ENCODE data around the gene HOXA6.

Gene HOXA6

DNA sequence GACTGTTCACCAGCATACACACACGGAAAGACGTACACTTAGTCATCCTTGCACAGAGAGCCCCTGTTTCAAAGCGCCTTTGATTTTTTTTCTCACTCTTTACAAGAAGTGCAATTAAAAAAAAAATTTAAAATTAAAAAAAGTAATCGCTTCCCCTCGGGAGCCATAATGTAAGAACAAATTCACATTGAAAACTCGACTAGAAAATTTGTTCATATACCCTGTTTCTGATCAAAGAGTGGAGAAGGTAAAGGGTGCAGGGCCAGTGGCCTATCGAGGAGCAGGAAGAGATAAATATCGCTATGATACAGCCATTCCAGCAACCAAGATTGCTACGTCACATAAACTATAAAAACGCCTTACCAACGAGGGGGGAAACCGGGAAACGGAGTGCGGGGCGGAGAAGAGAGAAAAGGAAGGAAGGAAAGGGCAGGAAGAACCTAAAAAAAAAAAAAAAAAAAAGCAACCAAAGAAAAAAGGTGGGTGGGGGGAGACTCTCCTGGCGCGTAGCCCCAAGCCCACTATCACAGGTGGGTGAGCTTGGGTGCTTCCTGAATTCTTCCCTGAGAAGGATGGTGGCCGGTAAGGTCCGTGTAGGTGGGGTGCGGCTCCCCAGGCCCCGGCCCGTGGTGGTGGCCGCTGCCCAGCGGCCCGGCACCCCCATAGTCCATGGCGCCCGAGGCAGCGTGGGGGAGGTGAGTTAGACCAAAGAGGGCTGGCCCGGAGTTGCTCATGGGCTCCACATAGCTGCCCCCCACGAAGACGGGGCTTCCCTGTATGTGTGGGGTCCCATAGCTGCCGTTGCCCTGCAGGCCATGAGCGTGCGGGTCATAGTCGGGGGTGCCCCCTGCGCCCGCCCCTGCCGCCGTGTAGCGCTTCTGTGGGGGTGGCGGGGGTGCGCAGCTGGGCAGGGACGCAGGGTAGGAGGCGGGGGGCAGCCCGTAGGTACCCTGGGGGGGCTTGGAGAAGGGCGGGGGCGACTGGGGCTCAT is 39.9 kb downstream of the HOXA6 start:
- DNase-seq, result no peak

DNA sequence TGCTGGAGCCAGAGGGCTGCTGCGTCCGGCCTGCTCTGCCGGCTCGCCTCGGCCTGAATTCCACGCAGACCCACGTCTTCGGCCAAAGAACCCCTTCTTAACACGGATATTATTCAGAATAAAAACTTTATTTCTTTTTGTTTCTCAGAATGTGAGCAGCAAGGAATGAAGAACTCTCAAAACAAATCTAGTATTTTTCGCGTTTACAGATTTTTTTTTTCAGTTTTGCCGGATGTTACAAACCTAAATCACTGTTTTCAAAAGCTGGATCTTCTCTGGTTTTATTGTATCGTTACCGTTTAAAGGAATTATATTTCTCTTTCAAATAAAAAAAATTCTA is 40.7 kb downstream of the HOXA6 start:
- DNase-seq, result no peak

DNA sequence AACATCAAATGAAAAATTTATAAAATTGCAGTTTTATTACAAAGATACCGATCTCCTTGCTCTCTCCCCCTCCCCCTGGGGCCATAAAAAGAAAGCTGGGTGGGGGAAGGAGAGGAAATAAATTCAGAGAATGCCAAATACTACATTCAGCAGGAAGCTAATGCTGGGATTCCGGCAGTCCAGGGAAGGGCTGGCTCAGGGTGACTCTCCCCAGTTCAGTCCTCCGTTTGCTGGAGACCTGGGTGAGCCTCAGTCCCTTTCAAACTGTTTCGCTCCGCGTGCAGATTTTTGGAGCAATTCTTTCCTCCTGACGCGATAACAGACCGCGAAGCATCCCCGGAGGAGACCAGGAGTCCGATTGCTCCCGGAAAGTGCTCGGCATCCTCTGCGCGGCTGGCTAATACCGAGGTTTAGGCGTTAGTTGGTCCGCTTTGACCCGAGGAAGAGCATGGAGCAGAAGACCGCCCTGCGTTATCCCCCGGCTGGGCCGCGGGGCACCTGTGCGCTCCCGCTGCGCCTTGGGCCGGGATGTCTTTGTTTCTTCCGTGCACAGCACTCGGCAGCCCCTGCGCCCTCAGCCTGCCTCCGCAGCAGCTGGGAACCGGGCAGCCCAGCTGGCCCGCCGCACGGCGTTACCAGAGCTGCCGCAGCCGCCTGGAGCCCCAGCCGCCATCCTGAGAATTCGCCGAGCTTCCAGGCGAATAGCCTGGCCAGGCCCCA is 41.2 kb downstream of the HOXA6 start:
- no peak for DNase-seq

DNA sequence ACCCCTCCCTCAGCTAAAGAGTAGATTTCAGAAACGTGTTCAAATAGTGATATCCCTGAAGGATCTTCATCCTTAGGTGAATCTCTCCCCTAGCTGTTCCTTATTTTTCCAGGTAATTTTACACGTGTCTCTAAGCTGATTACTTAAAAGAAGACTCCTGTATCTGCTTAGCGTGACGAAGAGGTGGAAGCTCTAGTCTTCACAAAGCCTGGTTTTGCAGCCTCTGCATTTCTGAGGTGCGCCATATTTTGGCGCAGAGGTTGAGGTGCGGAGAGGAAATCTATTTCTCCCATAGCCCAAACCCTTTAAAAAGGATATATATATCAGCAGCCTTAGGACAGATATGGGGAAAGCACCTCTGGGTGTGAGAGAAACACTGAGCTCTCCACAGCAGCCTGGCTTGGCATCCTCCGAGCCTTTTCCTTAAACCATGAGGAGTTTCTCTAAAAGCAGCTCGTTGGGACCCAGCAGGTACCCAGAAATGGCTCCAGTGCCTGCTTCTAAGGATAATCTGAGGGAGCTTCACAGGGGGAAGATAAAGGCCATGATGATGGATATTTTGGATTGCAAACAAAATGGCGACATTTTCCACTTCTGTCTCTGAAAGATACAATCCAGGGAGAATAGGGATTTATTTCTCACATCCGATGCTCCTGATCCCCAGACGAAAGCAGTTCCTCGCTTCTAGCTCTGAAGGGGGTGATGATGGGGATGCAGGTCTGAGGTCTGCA is 42.1 kb downstream of the HOXA6 start:
- DNase-seq, result no peak

DNA sequence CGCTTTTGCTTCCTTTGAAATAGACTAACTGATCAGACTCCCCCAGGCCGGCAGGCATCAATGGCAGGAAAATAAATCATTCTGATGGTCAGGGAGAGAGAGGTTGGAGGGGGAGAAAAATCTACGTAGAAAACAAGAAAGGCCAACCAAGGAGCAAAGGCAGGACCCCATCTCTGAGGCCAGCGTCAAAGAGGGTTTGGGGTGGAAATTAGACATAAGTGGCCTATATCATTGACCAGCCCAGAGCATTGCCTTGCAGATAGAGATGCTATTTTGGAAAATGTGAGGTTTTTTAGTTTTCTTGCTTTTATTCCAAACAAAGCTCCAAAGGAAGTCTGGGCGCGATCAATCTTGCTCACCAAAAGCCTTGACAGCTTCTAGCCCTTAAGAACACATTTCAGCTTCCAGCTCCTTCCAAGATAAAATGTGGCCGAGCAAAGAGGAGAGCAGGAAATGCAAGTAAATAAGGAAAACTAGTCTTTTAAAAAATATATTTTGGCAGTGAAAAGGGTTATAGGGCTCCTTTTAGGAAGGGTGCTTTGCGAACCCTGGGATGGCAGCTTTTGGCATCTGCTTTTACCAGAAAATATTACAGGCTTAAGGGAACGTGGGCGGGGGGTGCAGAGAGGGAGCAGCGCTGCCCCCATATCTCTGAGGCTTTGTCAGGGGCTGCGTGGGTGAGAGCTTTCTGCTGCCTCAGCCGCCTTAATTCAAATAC is 43.1 kb downstream of the HOXA6 start:
- no peak for DNase-seq

DNA sequence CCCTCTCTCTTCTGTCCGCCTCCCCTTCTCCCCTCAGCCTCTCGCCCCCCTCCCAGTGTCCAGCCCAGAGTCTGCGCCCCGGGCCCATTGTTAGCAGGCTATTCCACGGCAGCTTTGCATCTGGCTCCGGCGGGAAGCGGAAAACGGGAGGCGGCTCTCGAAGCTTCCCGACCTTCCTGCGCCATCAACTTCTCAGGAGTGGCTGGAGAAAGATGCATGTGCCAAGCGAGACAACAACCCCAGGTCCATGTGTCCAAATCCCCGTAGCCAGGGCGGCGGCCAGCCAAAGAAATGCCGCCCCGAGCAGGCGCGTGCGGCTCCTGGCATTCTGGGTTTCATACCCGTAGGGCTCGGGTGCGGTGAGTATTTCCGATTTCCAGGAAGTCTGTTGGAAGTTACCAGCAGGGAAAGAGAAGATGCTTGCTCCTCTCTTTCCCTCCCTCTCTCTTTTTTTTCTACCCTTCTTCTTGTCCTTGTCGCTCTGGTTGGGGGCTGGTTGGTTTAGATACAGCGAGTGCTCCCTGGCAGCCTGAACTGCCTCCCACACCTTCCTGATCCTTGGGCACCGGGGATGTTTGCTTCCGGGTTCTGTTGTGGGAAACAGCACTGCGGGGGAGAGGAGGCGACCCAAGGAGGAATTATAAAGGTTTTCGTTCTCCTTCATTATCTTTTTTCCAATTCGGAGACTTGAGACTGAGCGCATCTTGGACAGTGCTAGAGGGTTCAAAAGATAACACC is 43.9 kb downstream of the HOXA6 start:
- DNase-seq, result no peak

DNA sequence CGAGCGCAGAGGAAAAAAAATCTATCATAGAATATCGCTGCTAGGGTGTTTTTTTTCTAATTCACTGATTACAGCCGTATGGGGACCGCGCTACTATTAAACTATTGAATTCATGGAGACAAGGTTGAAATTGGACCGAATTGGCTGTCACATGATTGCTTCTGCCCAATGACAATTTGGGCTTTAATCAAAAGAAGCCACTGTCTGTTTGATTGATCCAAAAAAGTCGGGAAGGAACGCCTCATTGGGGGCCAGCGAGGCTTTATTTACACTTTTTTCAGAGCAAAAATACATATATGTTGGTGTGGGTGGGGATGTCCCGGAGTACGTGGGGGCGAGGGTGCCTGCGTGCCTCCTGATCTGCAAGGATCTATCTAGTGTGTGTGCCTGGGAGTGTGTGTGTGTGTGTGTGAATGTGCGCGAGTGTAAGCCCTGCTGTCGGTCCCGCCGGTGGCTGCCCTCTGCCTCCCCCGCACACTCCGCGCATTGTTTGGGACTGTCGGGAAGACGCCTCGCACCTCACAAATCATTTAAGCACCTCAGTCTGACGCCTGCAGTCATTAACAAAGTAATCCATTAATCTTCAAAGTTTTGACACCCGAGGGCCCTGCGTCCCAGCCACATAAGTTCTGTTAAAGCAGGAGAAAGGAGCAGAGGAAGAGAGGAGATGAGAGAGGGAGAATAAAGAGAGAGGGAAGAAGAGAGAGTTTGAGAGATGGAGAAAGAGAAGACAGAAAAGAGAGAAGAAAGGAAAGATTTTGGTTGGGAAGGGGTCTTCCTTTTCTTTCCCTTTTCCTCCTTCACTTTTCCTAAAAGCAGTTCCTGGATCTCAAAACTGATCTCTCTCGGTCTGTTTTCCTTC is 44.8 kb downstream of the HOXA6 start, which contains the start of gene HOXA2:
Gene HOXA2, minus strand, starts transcription at position 103 of the 862 bp plus-strand sequence. CDS start 183 bp downstream, outside the sequence.
- DNase-seq, result no peak

DNA sequence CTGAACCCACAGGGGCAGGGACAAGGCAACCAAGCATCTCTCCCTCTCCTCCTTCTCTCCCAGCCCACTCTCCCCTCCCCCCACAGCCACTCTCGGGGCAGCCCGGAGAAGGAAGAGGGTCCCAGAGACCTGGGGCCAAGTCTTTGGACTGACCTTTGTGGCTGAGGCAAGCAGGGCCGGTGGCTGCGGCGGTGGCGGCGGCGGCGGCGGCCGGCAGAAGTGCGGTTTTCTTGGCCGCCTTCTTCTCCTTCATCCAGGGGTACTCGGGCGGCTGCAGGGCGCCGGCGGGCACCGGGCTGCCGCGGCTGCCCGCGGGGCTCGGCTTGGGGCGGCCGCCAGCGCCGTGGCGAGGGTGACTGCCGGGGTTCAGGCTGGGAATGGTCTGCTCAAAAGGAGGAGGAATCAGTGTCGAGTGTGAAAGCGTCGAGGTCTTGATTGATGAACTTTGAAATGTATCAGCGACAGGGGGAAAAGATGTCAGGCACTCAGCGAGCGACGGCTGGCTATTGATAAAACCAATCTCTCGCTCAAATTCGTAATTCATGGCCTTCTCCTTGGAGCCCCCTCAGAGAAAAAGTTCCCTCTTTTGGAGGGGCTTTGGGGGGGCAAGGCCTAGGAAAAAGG is 45.5 kb downstream of the HOXA6 start:
- no peak for DNase-seq

DNA sequence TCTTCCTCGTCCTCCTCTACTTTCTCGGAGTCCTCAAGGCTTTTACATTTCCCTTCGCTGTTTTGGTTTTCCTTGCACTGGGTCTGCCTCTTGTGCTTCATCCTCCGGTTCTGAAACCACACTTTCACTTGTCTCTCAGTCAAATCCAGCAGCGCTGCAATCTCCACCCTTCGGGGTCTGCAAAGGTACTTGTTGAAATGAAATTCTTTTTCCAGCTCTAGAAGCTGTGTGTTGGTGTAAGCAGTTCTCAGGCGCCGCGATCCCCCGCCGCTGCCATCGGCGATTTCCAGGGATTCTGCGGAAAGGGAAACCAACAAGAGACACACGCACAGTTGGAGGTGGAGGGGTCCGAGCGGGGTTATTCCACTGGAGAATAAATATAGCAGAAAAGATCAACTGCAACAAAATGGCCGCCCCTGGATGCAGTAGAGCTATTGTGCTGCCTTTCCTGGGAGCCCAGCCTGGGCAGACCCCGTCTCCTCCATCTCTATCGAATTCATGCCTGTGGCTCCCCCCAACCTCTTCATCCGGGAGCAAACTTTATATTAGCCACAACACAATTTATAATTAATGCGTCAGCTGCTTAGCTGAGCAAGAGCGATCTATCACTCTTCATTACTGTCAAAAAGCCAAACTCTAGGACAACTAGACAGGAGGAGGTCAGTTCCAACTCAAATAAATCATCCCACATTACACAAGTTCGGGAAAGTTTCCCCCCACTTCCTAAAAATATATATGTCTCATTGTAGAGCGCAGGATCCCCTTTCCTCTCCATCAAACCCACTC is 46.2 kb downstream of the HOXA6 start:
- no peak for DNase-seq

DNA sequence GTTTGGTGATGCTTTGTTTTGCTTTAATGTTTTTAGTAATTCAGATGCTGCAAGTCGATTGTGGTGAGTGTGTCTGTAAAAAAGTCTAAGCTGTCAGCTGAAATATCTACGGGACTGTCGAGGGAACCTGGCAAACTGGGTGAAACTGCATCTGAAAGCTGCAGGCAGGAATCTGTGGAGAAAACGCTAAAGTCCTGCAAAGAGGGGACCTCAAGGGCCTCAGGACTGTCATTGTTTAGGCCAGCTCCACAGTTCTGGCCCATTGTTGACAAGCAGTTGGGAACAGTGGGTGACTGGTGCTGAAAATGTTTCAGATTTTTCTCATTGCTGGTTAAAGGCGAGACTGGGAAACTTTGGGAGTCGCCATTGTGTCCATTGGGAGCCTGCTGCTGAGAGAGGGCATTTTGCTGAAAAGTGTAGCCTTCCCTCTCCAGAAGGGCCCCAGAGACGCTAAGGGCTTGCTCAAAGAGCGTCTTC is 46.8 kb downstream of the HOXA6 start:
- DNase-seq, result no peak

DNA sequence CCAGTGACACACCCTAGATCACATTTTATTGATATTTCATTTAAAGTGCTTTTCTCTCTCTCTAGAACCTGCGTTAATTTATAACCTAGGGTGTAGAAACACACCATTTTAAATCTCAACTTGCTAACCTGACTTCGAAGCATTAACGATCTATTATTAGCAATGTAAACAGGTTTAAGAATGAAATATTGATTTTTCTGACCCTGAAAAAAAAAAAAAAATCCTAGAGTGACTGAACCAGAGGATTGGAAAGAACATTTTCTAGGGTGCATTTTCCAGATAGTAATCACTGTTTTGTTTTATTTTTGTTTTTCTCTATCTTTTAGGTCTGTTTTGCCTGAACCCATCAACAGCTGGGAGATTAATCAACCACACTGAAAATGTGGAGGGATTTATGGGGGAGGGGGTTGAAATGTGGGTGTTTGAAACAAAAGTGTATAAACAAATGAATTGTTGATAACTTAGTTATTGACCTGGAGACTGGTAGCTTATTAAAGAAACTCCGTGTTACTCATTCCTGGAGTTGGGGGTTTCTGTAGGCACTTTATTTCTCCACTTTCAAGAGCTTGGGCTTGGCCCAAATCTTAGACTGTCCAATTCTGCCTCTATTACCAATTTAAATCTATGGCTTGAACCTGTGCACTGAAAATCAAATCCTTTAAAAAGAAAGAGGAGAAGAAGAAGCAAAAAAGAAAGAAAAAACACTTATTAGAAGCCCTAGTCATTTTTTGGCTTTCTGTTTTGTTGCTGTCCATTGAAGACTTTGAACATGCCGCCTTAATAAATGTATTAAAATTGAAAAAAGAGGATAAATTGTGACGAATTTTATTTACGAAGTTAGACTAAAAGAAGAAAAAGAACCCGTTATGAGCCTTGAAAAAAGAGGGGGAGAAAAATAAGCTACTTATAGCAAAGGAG is 47.9 kb downstream of the HOXA6 start:
- no peak for DNase-seq

DNA sequence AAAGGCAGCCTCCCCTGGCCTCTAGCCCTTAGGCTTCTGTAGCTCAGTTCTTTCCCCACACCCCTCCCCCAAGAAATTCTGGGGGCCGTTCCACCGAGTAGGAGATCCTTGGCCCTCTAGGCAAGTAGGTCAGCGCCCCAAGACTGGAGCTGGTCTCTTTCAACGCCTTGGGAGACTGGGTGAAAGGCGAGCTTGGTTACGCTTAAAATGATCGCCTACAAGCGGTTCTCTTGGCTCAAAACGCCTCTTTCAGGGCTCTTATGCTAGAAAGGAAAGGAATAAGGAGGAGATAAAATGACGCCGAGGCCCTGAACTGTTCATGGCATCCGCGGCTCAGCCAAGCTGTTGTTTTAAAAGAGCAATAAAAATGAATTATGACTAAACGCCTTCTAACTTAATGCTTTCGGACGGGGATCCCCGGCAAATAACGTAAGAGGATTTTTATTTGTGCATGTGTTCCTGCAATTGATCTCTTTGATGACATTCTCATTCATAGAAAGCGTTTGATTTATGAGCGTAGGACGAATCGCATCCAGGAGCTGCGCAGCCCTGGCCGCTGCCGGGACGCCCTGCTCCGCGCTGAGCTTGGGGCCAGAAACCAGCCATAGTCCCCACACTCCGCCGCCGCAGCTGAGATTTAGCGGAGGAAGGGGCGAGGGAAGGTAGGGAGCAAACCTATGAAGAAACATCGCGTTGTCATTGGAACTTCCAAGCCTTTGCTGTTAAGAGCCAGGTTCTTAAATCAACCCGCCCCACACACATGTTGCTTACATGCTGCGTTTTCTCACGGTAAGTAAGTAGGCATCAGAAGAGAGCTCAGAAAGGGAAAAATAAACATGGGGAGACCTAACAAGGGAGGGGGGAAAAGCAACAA is 48.8 kb downstream of the HOXA6 start:
- DNase-seq, result no peak

DNA sequence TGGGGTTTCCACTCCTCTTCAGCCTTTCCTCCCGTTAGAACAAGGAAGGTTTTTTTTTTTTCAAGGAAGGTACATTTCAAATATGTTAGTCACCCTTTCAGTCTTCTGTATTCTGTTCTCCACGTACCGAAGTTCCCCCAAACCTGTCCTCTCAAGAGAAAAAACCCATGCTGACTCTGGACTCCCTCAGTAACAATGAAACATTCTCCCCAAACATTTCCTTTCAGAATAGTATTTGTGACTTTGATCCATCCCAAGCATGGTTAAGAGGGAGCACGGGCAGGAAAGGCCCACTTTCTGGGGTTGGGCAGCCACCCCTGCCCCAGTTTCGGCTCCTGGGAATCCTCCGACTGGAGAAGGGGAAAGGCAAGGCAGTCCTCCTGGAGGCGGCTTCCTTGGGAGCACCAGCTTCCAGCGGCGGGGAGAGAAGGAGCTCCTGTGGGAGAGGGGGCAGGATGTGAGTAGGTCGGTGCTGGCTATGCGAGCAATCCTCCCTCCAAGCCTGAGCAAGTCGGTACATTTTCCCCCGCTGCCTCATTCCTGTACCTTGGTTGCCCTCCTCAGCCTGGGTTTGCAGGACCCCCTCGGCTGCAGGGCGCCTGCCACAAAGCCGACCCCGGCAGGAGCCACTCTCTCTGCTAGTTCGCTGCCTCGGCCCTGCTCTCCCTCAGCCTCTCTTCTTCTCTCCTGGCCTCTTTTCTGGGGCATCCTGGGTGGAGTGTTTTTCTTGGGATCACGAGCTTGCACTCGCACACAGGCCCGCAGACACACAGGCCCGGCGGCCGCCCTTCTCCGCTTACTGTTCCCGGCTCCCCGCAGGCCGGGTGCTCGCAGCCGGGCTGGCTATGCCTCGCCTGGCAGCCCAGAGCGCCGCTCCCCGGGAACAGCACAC is 49.6 kb downstream of the HOXA6 start:
- no peak for DNase-seq

DNA sequence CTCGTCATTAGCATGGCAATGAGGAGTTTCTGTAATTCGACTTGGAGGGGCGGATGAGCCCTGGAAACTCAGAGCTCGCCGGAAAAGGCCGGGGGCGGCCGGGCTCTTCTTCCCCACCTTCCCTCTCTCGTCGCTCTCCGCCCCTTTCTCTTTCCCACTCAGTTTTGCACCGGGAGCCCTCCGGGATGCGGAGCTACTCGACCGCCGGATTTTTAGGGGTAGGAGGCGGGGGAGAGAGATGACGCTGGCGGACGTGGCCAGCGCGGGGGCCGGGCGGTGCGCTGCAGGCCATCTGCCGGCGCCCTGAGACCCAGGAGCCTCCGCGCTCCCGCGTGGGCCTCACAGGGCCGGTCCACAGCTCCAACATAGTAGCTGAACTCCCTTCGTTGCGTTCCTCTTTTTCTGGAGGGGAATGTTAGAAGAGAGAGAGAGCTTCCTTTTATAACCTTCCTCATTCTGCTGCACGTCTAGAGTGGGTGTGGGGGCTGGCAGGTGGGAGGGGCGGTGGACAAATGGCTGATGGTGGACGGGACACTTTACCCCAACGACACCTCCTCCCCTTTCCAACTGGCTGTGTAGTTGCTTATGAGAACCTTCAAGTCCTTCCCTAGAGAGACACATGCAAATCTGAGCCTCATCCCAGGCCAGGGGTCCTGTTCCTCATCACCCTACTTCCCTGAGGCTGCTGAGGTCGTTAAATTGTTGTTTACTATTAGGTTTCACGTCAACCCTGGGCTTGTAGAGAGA is 50.6 kb downstream of the HOXA6 start:
- no peak for DNase-seq

Data from stimulated activated CD4-positive, alpha-beta T cell treated with anti-CD3 and anti-CD28 coated beads, Interleukin-4, amount 100 ng/mL, for 1 hour (primary cell).